GM04504 (cell line): ENCODE results near the gene ERF.

Experiments used
- DNase-seq: peaks from one replicate; pipeline ENCODE4 v3.0.0-alpha.2; 2012; ENCODE audit warnings: low read depth

ERF gene

DNA sequence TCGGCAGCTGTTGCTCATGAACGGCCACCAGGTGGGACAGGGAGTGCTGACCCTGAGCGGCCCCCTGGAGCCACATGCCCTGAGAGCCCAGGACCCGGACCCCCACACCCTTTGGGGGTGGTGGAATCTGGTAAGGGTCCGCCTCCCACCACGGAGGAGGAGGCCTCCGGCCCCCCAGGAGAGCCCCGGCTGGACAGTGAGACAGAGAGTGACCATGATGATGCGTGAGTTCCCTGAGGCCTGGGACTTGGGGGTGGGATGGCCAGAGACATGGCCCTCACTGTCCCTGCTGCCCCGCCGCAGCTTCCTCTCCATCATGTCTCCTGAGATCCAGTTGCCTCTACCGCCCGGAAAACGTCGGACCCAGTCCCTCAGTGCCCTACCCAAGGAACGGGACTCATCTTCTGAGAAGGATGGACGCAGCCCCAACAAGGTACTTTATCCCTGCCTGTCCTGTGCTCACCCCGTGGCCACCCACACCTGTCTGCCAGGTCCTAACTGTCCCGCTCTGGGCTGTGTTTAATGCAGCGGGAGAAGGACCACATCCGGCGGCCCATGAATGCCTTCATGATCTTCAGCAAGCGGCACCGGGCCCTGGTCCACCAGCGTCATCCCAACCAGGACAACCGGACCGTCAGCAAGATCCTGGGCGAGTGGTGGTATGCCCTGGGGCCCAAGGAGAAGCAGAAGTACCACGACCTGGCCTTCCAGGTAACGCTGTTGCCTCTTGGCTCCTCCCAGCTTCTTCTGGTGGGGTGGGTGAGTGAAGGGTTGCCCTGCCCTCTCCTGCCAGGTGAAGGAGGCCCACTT lies 32.3 kb upstream of the ERF start:
- DNase-seq, result no peak

DNA sequence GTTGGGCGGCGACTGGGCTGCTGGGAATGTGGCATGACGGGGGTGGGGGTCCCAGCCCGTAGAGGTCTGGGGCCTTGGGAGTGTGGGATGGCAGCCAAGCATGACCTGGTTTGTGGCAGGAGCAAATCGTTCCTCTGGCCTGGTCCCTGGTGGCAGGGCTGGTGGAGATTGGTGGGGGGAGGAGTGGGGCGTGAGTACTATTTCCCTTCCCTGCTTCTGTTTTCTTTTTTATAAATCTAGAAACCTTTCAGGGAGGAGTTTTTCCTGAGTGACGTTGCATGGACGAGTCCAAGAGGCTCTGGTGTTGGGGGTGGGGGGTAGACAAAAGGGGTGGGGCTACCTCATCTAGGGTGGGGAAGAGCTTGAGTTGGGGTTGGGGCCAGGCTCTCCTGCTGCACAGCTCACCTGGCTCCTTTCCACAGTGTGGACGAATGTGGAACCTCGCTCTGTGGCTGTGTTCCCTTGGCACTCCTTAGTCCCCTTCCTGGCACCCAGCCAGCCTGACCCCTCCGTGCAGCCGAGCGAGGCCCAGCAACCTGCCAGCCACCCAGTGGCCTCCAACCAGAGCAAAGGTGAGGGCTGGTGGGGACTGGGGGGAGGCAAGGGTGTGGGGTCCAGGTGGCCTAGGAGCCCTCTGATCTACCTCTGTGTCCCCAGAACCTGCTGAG lies 31.6 kb upstream of the ERF start:
- no peak for DNase-seq

DNA sequence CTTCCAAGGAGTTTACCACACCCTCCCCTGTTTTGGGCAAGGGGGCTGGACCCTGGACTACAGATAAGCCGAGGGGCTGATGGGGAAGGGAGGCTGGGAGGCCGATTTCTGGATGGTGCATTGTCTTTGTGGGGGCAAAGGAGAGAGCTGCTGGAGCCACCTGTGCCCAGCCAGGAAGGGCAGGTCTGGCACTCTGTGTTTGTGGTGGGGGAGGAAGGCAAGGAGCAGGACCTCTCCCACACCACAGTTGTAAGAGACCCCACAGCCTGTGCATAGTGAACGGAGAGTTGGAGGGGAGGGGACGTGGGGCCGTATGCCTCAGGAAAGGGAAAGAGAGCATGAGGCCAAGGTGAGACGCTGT lies 31.0 kb upstream of the ERF start:
- DNase-seq, result no peak

DNA sequence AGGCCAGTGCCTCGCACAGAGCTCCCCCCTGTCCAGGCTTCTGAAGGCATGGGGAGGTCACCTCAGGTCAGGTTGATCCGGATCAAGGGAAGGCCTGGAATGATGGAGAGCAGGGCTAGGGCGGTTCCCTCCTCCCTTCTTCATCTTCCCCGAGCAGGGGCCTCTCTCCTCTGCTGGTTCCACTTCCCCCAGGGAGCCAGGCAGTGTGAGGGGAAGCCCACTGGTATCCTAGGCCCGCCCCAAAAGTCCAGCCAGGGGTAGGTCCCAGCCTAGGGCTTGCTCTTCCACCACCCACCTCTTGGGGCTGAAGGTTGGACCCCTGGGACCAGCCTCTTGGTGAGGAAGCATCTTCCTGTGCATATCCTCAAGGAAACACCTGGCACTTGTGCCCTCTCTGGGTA lies 30.6 kb upstream of the ERF start:
- DNase-seq, result no peak

DNA sequence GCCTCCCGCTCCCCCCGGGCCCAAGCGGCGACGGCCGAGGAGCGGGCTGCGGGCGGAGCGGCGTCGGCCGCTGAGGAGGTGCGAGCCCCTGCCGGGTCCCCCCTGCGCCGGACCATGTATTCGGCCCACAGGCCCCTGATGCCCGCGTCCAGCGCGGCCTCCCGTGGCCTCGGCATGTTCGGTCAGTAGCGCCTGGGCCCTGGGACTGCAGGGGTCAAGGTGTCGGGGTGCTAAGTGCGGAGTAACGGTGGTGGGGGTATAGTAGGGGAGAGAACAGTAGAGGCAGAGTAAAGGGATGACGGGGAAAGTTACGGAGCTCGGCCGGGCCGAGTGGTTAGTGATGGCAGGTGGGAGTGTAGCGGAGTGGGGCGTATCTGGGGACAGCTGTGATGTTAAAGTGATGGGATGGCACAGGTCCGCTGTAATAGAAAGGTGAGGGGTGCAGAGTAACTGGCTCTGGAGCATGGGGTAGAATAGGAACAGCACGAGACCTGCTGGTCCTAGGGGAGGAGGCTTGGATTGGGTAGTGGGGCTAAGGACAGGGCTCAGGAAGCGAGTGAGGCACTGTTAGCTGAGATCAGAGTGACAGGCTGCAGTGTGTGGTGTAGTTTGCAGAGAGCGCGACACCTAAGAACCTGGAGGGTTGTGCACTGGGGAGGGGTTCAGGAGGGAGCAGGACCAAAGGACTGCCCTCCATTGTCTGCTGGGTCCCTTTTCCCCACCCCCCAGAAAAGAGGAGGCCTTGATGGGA lies 29.8 kb upstream of the ERF start:
- no peak for DNase-seq

DNA sequence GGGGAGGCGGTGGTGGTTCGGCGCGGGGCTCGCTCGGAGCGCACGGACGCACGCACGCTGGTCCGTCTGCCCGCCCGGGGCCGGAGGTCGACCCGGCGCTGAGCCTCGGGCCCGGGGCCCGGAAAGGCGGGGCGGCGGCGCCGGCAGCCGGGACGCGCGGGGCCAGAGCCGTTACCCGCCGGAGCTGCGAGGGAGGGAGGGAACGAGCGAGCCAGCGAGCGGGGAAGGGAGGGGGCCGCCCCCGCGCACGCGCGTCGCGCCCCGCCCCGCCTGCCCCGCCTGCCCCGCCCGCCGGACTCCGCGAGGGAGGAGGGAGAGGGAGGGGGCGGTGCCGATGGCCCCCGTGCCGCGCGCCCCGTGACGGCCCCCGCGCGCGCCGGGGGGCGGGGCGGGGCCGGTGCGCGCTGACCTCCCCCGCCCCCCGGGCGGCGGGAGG lies 29.2 kb upstream of the ERF start:
- DNase-seq, result peak; percentile 56

DNA sequence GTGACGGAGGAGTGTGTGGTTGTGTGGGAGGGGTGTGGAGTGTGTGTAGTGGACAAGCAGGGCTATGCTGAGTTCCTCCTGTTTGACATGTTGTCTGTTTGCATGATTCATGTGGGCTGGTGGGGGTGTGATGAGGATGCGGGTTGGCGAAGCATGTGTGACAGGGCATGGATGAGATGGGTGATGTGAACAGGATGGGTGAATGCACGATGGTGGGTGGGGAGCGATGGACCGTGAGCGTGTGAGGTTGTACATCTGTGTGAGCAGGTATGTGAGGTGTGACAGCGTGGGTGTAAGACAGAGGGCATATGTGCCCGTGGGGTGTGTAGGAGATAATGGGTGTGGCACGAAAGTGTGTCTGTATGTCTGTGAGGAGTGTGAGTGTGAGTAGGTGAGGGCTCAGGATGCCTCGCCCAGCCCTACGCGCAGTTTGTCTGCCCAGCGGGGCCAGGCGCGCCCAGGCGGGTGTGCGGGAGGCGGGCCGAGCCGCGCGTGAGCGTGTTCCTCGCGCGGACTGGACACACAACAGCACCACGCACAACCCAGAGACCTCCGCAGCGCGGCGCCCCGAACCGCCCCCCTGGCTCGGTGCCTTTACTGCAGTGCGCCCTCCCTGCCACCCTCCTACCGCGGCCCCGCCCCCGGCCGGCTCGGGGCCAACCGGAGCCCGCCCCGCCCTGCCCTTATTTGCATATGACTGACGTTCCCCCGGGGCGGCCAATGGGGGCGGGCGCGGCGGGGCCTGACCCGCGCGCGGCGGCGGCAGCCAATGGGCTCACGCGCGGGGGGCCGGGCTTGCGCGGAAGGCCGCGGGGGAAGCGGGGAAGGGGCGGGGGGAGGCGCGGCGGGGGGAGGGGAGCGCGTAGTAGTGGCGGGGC lies 28.5 kb upstream of the ERF start:
- peak; percentile 85 for DNase-seq

DNA sequence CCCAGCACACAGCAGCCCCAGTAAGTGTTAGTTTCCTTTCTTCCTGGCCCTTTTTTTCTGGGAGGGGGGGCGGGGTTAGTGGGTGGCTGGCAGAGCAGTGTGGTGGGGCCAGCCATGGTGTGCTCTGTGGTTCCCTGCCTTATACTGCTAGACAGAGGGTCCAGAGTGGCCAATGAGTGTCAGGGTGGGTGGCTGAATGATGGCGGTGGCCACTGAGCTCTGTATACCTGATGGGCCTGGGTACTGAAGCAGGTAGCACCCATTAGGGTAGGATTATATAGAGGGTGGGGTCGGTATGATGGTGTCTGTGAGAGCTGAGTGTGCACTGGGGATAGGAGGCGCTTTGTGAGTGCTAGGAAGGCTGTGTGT lies 27.9 kb upstream of the ERF start:
- DNase-seq, result no peak

DNA sequence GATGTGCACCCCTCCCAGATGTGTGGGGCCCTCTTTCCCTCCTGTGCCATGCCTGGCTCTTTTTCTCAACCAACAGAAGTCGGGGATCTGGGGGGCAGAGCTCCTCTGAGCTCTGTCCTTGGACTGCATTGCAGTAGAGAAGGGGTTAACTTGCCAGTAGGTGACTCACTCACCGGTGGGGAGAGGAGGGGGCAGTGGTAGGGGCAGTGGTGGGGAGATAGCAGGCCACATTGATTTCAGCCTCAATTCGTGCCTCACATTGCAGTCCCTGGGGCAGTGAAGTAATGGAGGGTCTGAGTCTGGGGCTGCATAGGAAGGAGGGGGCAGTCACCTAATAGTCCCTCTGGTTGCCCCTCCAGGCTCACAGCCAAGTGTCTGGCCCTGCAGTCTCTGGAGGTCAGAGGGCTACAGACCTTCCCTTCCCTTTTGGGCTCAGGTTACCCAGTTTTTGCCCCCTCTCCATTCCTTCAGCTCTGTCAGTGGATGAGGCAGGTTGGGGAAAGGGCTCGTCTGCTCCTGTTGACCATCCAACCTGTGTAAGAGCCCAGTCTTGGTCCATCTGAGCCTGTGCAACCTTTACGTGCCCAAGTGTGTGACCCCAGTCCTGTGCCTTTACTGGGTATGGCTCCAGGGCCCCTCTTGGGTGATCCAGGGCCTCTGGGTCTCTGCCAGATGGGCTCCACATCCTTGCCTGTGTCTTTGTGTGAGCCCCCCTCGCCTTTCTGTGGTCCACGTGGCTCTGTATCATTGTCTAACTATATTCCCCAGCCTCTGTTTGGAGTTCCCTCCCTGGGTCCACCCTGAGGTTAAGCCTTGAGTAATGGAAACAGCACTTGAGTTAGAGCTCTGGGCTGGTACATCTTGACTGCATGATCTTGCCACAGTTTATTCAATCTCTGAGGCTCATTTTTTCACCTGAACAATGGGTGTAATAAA lies 27.2 kb upstream of the ERF start:
- no peak for DNase-seq

DNA sequence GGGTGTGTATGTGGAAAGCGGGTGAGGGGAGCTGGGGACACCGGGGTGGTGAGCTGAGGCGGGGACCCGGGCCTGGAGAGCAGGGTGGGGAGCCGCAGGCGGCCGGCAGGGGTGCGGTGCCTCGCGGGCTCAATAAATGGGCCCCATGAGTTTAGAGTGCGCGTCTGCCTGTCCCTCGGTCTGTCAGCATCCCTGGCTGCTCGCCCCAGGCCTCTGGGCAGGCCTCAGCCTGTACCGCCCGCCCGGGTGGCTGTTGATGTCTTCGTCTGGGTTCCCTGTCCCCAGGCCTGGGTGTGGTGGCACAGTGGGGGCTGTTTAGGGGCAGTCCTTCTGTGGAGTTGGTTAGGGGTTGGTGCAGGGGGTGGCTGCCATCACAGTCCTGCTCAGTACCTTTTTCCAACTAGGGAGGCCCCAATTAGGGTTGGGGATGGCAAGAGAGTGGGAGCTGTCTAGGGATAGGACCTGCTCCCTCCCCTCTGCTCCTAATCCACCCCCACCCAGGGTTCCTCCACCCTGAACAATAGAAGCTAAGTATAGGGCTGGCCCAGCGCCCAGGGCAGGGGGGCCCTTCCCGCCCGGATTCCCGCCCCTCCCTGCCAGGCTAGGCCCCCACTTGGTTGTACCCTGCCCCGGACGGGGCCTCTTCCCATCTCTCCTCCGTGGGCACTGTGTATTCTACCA lies 26.4 kb upstream of the ERF start:
- no peak for DNase-seq

DNA sequence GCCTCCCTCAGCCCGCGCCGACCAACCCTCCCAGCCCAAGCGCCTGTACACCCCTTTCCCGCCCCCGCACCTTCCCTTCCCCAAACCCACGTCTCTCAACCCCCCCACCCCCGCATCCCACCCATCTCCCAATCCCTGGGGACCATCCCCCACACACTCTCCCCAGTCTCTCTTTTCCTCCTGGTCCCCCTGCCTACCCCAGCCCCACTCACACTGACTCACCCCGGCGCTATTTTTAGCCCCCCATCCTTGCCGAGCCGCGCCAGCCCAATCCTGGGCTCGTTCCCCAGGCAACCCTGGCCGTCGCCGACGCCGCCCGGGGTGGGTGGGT lies 25.9 kb upstream of the ERF start:
- DNase-seq, result no peak

DNA sequence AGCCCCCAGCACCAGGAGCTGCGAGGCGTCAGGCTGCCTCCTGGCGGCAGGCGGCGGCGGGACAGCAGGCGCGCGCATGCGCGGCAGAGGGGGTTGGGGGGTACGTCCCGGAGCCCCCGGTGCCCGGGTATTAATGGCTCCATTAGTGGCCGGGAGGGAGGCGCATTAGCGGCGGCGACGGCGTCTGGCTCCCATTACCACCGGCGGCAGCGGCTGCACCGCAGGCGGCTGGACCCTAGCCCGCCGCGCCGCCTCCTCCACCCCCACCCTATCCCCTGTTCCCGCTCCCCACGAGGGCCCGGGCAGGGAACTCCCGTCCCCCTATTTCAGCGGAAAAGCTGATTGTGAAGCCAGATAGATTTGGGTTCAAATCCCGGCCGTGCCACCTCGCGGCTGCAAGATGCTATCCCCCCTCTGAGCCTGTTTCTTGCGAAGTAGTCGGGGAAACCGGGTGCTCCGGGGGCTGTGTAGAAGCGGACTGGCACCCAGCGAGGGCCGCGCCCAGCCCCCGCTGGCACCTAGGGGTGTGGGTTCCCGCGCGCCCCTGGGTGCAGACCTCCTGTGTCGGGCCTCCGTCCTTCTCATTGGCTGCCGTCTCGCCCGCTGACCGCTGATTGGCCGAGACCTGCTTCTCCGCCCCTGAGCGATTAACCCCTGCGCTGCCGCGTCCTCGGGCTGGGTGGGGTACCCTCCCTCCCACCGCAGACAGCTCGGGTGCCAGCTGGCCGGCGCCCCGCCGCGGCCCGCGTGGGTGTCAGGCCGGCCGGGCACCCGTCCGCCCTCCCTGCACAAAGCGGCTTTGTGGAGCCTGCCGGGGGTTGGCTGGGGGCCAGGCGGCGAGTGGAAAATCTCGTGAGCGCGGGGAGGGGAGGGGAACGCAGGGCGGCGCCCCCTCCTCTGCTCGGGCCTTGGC lies 25.2 kb upstream of the ERF start:
- no peak for DNase-seq

DNA sequence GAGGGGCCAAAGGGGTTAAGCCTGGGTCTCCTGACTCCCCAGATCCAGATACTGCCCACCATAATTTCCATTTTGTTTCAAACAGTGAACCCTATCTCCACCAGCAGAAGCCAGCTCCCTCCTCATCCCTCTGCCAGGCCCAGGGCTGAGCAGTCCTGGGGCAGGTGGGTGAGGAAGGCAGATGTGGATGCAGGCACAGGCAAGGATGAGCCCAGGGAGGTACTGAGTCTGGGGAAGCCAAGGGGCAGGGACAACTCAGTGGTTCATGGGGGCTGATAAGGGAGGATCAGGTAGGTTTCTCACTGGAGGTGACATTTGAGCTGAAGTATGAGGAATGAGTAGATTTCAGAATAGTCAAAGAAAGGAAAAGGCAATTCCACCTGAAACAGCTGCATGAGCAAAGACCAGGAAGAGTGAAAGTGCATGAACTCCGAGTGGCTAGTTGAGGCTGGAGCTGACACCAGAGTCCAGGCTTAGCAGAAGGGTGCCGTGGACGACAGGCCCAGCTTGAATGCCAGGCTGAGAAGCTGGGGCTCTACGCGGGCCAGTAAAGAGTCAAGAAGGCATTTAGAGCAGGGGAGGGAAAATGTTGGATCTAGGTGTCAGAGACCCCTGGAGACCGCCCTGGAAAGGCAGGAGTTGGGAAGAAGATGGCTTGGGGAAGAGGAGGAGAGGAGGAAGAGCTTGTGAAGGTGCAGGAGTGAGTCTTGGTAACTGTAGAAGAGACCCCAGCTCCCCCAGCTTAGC lies 24.4 kb upstream of the ERF start:
- DNase-seq, result no peak

DNA sequence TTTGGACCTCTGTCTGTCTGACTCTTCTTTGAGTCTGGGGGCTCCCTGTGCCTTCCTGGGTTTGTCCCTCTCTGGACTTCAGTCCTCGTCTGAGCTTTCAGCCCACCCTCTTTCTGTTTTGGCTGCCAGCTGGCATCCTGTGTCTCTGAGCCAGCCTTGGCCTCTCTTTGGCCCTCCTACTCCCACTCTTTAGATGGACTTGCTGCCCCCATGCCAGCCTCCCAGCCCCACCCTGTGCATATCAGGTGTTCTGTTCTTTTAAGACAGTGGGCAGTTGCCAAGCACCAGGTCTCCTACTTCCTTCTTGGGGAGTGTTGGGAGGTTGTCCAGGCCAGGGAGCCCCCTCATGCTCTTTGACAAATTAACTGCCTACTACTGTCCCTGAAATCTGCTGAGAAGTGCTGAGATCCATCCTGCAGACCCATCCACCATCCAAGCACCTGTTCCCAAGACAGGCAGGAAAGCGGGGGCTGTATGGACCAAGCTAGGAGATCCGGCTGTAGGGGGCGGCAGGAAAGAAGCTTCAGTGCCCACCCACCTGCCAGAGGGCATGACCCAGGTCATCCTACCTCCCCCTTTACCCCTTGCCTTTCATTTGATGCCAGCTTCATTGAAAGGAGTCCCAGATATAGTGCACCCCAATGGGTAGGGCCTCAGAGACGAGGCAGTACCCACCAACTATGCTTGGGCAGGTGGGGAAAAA lies 23.7 kb upstream of the ERF start:
- no peak for DNase-seq

DNA sequence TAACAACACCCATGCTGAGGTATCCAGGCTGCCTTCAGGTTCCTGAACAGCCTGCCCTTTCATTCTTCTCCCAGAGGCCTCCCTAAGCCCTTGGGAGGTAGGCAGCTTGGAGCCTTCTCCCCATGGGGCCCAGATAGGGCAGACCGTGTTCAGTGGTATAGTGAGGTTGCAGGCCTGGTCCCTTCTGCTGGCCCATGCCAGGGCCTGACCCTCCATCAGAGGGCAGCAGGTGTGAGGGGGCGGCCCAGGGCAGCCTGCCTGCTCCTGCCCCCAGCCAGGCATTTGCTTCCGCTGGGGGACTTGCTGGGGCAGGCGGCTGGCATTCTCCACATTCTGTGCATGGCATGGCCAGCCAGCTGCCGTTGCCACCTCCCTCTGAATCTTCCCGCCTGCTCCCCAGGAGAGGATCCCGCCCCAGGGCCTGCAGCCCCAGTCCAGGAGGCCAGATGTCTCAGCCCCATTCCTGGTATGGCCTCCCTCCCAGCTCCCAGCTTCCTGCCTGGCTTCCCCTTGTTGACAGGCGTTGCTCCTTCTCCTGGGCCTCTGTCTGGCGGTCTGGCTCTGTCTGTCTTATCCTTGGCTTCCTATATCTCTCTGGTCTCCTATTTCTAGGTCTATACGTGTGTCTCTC lies 23.0 kb upstream of the ERF start:
- no peak for DNase-seq

DNA sequence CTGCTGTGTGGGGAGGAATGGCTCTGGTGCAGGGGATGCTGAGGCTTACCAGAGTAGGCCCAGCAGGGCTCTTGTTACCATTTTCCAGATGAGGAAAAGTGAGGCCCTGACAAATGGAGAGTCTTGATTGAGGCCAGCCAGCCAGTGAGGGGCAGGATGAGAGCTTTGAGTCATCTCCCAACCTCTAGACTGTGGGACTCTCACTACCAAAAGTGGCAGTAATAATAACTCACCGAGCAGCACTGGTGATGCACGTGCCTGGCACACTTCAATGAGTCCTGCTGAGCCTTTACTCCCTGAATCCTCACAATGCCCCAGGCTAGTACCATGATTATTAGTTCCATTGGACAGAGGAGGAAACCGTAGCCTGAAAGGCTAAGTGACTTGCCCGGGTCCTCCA lies 21.9 kb upstream of the ERF start:
- DNase-seq, result no peak

DNA sequence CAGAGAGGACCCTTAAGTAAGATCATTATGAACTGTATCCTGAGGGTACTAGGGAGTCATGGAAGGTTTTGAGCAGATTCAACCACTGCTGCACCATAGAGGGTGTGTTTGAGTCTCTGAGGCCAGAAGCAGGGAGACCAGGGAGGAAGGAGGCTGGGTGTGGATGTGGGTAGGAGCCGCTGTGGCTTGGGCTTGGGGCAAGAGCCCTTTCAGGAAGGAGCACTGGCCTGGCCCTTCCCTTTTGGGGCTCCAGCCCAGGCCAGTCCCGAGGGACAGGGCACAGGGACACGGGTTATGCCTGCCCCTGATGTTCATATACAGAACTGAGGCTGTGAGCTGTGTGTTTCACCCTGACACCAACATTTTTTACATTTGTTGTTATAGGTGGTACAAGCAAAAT lies 21.4 kb upstream of the ERF start:
- no peak for DNase-seq

DNA sequence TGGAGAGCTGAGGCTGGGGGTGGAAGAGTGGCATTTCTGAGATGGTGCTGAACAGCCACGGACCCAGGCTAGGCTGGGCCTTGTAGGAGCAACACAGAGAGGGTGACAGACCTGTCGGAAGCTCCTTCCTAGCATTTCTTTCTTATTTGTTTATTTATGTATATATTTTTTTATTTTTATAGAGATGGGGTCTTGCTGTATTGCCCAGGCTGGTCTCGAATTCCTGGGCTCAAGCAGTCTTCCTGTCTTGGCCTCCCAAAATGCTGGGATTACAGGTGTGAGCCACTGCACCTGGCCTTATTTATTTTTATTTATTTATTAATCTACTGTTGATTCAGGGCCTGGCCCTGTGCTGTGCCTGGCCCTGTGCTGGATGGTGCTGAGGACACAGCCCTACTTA lies 20.6 kb upstream of the ERF start:
- DNase-seq, result no peak
